WERI-Rb-1 (cell line): ENCODE results near the gene MED26.

ENCODE experiments used
- DNase-seq: peaks from one replicate; pipeline ENCODE4 v3.0.0-alpha.2; 2020
- H3K27ac ChIP-seq: fragments of 250-450 bp; sonication (Bioruptor Pico); 2 replicates; pipeline ENCODE4 v1.5.1; 2020; ENCODE audit warnings: mild to moderate bottlenecking, moderate library complexity
- H3K27me3 ChIP-seq: fragments of 250-450 bp; sonication (Bioruptor Pico); 2 replicates; pipeline ENCODE4 v1.5.1; 2021; ENCODE audit warnings: mild to moderate bottlenecking, low read depth, moderate library complexity; ENCODE audit not compliant: insufficient read depth, severe bottlenecking
- H3K36me3 ChIP-seq: fragments of 250-450 bp; sonication (Bioruptor Pico); 2 replicates; pipeline ENCODE4 v1.5.1; 2020; ENCODE audit warnings: mild to moderate bottlenecking, moderate library complexity
- H3K4me3 ChIP-seq: 2 replicates; pipeline ENCODE4 v1.5.1; 2011; ENCODE audit warnings: low read depth, mild to moderate bottlenecking, control low read depth, low read length
- H3K9me3 ChIP-seq: fragments of 250-450 bp; sonication (Bioruptor Pico); 2 replicates; pipeline ENCODE4 v1.5.1; 2021; ENCODE audit warnings: mild to moderate bottlenecking, moderate library complexity; ENCODE audit not compliant: severe bottlenecking
- CTCF ChIP-seq: IDR thresholded peaks from 2 replicates; pipeline ENCODE4 v1.5.1; 2011; ENCODE audit warnings: low read depth, mild to moderate bottlenecking, control low read depth, inconsistent platforms, low read length

MED26 gene

GRCh38 chr19:16614941-16615340 is 13.1 kb downstream of the MED26 start:
- Histone ChIP-seq H3K27ac (no peak overlapping the region), H3K4me3 (no peak overlapping the region), H3K9me3 (no peaks in the 10 kb centered on the region), H3K36me3 (no peaks in the 10 kb centered on the region), H3K27me3 (no peaks in the 10 kb centered on the region)
- DNase-seq, result no peak
- no peak for TF ChIP-seq CTCF

DNA sequence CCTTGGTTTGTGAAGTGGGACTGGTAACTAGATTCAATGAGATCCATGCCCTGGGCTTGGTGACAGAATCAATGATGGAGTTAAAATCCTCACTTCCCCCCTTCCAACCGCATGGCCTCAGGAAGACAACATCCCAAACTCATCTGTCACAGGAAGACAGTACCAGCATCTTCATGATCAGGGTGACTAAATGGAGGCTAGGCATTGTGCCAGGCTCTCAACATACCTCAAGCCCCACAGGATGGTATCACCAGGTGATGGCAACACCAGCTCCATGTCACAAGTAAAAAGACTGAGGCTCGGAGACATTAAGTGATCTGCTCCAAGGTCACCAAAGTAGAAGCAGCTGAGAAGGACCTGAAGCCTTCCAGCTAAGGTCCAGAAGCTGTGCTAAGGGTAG is 14.2 kb downstream of the MED26 start:
- TF ChIP-seq CTCF, result no peak
- Histone ChIP-seq H3K9me3 (no peaks in the 10 kb centered on the region), H3K27ac (no peak overlapping the region), H3K4me3 (no peak overlapping the region), H3K27me3 (no peaks in the 10 kb centered on the region), H3K36me3 (no peaks in the 10 kb centered on the region)
- DNase-seq, result no peak

DNA sequence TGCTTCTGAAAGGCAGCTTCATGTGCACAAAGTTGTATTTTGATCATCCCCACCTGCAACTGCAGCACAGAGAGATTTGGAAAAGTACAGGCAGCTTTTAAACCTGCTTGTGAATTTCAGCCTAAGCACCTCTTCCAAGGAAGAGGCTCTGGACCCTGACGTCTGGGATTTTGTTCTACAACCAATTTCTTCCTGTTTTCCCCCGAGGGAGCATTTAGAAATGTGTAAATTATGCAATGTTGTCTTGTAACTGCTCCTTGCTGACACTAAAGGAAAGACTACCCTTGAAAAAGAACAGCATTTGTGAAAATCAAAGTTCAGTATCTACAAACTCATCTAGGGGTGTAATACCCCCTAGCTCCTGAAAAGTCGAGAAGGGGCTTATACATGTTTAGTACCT is 15.4 kb downstream of the MED26 start:
- no peak overlapping the region for H3K27ac ChIP-seq
- DNase-seq, result no peak
- no peaks in the 10 kb centered on the region for H3K36me3 ChIP-seq
- H3K4me3 ChIP-seq, result no peak overlapping the region
- no peak for TF ChIP-seq CTCF
- no peaks in the 10 kb centered on the region for H3K27me3 ChIP-seq
- H3K9me3 ChIP-seq, result no peaks in the 10 kb centered on the region

DNA sequence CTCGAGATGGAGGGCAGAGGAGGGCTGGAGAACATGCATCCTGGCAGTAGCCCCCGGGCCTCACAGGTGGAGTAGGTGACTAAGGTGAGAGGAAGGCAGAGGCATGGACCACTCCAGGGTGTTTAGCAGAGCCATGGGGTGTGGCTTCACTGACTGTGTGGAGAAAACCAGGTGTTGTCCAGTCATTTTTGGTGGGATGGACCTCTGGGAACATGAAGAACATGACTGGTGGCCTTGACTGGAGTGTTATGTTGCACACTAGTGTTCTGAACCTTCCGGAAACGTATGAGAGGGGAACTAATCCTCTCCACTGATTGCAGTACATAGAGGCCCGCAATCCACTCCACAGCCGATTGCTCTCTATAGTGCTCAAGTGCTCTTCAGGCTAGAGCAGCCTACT is 16.9 kb downstream of the MED26 start:
- no peak for TF ChIP-seq CTCF
- no peaks in the 10 kb centered on the region for H3K9me3 ChIP-seq
- DNase-seq, result no peak
- no peak overlapping the region for H3K4me3 ChIP-seq
- no peaks in the 10 kb centered on the region for H3K27me3 ChIP-seq
- H3K27ac ChIP-seq, result no peak overlapping the region
- H3K36me3 ChIP-seq, result no peaks in the 10 kb centered on the region

DNA sequence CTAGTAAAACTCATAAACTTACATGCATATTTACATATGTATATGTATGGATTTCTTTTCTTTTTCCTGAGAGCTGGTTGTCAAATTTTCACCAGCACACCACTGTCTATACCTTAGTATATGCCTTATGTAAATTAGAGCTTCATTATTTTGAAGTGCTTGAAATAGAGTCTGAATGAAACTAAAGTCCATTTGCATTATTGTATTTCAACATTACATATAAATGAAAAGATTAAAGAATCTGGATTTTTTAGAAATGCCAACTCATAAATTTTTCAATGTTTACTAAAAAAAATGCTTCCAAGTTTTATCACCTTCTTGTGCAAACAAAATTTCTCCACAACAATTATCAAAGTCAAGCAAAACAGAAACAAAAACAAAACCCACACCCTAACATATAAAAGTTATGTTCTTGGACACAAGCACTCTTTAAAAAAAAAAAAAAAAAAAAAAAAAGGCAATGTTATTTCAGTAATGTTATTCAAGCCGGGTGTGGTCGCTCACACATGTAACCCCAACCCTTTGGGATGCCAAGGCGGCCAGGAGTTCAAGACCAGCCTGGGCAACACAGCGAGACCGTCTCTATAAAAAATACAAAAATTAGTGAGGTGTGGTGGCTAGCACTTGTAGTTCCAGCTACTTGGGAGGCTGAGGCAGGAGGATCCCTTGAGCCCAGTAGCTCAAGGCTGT is 18.3 kb downstream of the MED26 start:
- no peak for DNase-seq
- Histone ChIP-seq H3K27ac (no peak overlapping the region), H3K9me3 (no peaks in the 10 kb centered on the region), H3K27me3 (no peaks in the 10 kb centered on the region), H3K36me3 (no peaks in the 10 kb centered on the region), H3K4me3 (no peak overlapping the region)
- no peak for TF ChIP-seq CTCF

DNA sequence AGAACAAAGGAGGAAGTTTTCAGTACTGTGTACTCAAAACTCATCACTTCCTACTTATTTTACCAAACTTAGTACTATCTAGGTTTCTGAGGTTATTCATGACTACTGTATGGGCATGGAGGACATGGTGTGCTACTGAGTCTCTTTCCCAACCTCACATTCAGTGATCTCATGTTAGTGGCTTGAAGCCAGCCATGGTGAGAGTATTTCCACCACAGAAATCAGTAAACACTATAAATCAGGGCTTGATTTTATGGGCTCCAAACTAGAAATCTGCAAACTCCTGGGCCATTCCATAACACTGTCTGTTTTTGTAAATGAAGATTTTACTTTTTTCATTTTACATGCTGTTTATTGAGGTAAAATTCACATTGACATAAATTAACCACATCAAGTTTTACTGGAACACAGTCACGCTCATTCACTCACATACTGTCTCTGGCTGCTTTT is 19.7 kb downstream of the MED26 start:
- no peak for TF ChIP-seq CTCF
- no peaks in the 10 kb centered on the region; the same call in 1 of the 2 replicates for H3K36me3 ChIP-seq
- no peaks in the 10 kb centered on the region for H3K27me3 ChIP-seq
- no peak overlapping the region for H3K27ac ChIP-seq
- no peak overlapping the region for H3K4me3 ChIP-seq
- DNase-seq, result no peak
- H3K9me3 ChIP-seq, result no peaks in the 10 kb centered on the region
